Measurements from ENCODE around the gene WDR72. TPM values are rescaled to one million over a fixed set of nuclear protein-coding genes. Genes with fewer than 3 reads are reported as not detected.
"Not testable (repeated sequence)": the region's sequence is repeated elsewhere in the genome, so short reads cannot be mapped to it uniquely, and the experiment has no call there.

The WDR72 gene
- total RNA-seq, 2 experiments from 2014 or later = not detected

- ATAC-seq (no peak), DNase-seq (no peak)
- no peaks in the 10 kb centered on the region for H3K36me3 Mint-ChIP-seq (ENCODE audit: low read depth)
- H3K27me3 Mint-ChIP-seq = no peaks in the 10 kb centered on the region
- CTCF ChIA-PET = no interaction called here
- intact Hi-C loops (cut with DNase I, micrococcal nuclease) = no loop called here
- H3K4me3 Mint-ChIP-seq = no peak overlapping the region
- peaks cover 4% of the 10 kb centered on the region for H3K9me3 Mint-ChIP-seq (ENCODE audit: low read depth)
- POLR2A ChIA-PET = no interaction called here
- H3K4me1 Mint-ChIP-seq = no peaks in the 10 kb centered on the region
- no peak overlapping the region for H3K27ac Mint-ChIP-seq
These were observed 211.2 kb downstream of the WDR72 start for GRCh38 chr15:53548236-53548635.

GRCh38 chr15:53540626-53541300 is 218.7 kb downstream of the WDR72 start:
- DNase-seq; H3K27me3 Mint-ChIP-seq; H3K36me3 Mint-ChIP-seq (ENCODE audit: low read depth); CTCF ChIA-PET; POLR2A ChIA-PET; intact Hi-C loops (cut with DNase I, micrococcal nuclease); ATAC-seq; H3K9me3 Mint-ChIP-seq (ENCODE audit: low read depth); H3K27ac Mint-ChIP-seq; H3K4me3 Mint-ChIP-seq; H3K4me1 Mint-ChIP-seq: not testable (repeated sequence)

GRCh38 chr15:53539878-53540277 is 219.6 kb downstream of the WDR72 start:
- no peak for ATAC-seq
- ChIA-PET CTCF (no interaction called here), POLR2A (no interaction called here)
- intact Hi-C loops (cut with DNase I, micrococcal nuclease) = no loop called here
- DNase-seq = no peak
- no peak overlapping the region for H3K27ac Mint-ChIP-seq
- peaks cover 7% of the 10 kb centered on the region for H3K9me3 Mint-ChIP-seq (ENCODE audit: low read depth)
- no peak overlapping the region for H3K4me3 Mint-ChIP-seq
- H3K4me1 Mint-ChIP-seq = no peaks in the 10 kb centered on the region
- no peaks in the 10 kb centered on the region for H3K27me3 Mint-ChIP-seq
- peaks cover 2% of the 10 kb centered on the region for H3K36me3 Mint-ChIP-seq (ENCODE audit: low read depth)

GRCh38 chr15:53536479-53537120 is 222.9 kb downstream of the WDR72 start:
- no peak for DNase-seq
- no peaks in the 10 kb centered on the region for H3K27me3 Mint-ChIP-seq
- no peak for ATAC-seq
- H3K4me3 Mint-ChIP-seq = no peak overlapping the region
- H3K36me3 Mint-ChIP-seq (ENCODE audit: low read depth) = peaks cover 2% of the 10 kb centered on the region
- no peak overlapping the region for H3K27ac Mint-ChIP-seq
- peaks cover 2% of the 10 kb centered on the region for H3K9me3 Mint-ChIP-seq (ENCODE audit: low read depth)
- CTCF ChIA-PET = interaction anchor here (1.1 kb wide), 1 partner anchor 27 kb away, joined by 3 read pairs; no protein-coding TSS in a partner anchor
- POLR2A ChIA-PET = no interaction called here
- intact Hi-C loops (cut with DNase I, micrococcal nuclease) = no loop called here
- no peaks in the 10 kb centered on the region for H3K4me1 Mint-ChIP-seq

GRCh38 chr15:53535886-53536285 is 223.6 kb downstream of the WDR72 start:
- H3K4me1 Mint-ChIP-seq = no peaks in the 10 kb centered on the region
- peaks cover 2% of the 10 kb centered on the region for H3K36me3 Mint-ChIP-seq (ENCODE audit: low read depth)
- DNase-seq (no peak), ATAC-seq (no peak)
- ChIA-PET CTCF (interaction anchor here (0.8 kb wide), 1 partner anchor 14 kb away, joined by 4 read pairs; no protein-coding TSS in a partner anchor), POLR2A (no interaction called here)
- no peak overlapping the region for H3K4me3 Mint-ChIP-seq
- H3K27me3 Mint-ChIP-seq = no peaks in the 10 kb centered on the region
- intact Hi-C loops (cut with DNase I, micrococcal nuclease) = no loop called here
- peaks cover 2% of the 10 kb centered on the region for H3K9me3 Mint-ChIP-seq (ENCODE audit: low read depth)
- no peak overlapping the region for H3K27ac Mint-ChIP-seq

GRCh38 chr15:53534105-53534839 is 225.2 kb downstream of the WDR72 start:
- POLR2A ChIA-PET = no interaction called here
- Mint-ChIP-seq H3K27ac (no peak overlapping the region), H3K4me1 (no peaks in the 10 kb centered on the region), H3K36me3 (ENCODE audit: low read depth) (no peaks in the 10 kb centered on the region), H3K4me3 (no peak overlapping the region), H3K9me3 (ENCODE audit: low read depth) (no peaks in the 10 kb centered on the region), H3K27me3 (no peaks in the 10 kb centered on the region)
- CTCF ChIA-PET = no interaction called here
- DNase-seq (no peak), ATAC-seq (no peak)
- intact Hi-C loops (cut with DNase I, micrococcal nuclease) = no loop called here

- Mint-ChIP-seq H3K36me3 (ENCODE audit: low read depth) (no peaks in the 10 kb centered on the region), H3K27me3 (no peaks in the 10 kb centered on the region), H3K9me3 (ENCODE audit: low read depth) (no peaks in the 10 kb centered on the region), H3K4me3 (no peak overlapping the region), H3K4me1 (no peaks in the 10 kb centered on the region), H3K27ac (no peak overlapping the region)
- DNase-seq (no peak), ATAC-seq (no peak)
- ChIA-PET POLR2A (no interaction called here), CTCF (no interaction called here)
- intact Hi-C loops (cut with DNase I, micrococcal nuclease) = no loop called here
These were observed 228.7 kb downstream of the WDR72 start for GRCh38 chr15:53530761-53531160.

- no peaks in the 10 kb centered on the region for H3K36me3 Mint-ChIP-seq (ENCODE audit: low read depth)
- H3K27me3 Mint-ChIP-seq = no peaks in the 10 kb centered on the region
- intact Hi-C loops (cut with DNase I, micrococcal nuclease) = no loop called here
- POLR2A ChIA-PET = no interaction called here
- no peaks in the 10 kb centered on the region for H3K9me3 Mint-ChIP-seq (ENCODE audit: low read depth)
- no peak overlapping the region for H3K4me3 Mint-ChIP-seq
- no peak for DNase-seq
- ATAC-seq = no peak
- H3K4me1 Mint-ChIP-seq = no peaks in the 10 kb centered on the region
- CTCF ChIA-PET = interaction anchor here (1.1 kb wide), 1 partner anchor 13 kb away, joined by 3 read pairs; no protein-coding TSS in a partner anchor
- no peak overlapping the region for H3K27ac Mint-ChIP-seq
These were observed 231.5 kb downstream of the WDR72 start for GRCh38 chr15:53527996-53528395.

GRCh38 chr15:53525894-53526293 is 233.6 kb downstream of the WDR72 start:
- DNase-seq (no peak), ATAC-seq (no peak)
- intact Hi-C loops (cut with DNase I, micrococcal nuclease) = no loop called here
- Mint-ChIP-seq H3K27ac (no peak overlapping the region), H3K27me3 (no peaks in the 10 kb centered on the region), H3K4me3 (no peak overlapping the region), H3K9me3 (ENCODE audit: low read depth) (no peaks in the 10 kb centered on the region), H3K36me3 (ENCODE audit: low read depth) (no peaks in the 10 kb centered on the region), H3K4me1 (no peaks in the 10 kb centered on the region)
- ChIA-PET POLR2A (no interaction called here), CTCF (no interaction called here)

- Mint-ChIP-seq H3K4me3 (no peak overlapping the region), H3K4me1 (no peaks in the 10 kb centered on the region), H3K27me3 (no peaks in the 10 kb centered on the region), H3K27ac (no peak overlapping the region), H3K36me3 (ENCODE audit: low read depth) (no peaks in the 10 kb centered on the region), H3K9me3 (ENCODE audit: low read depth) (no peaks in the 10 kb centered on the region)
- POLR2A ChIA-PET = no interaction called here
- CTCF ChIA-PET = no interaction called here
- ATAC-seq (no peak), DNase-seq (no peak)
- intact Hi-C loops (cut with DNase I, micrococcal nuclease) = no loop called here
These were observed 236.5 kb downstream of the WDR72 start for GRCh38 chr15:53522991-53523390.

GRCh38 chr15:53520996-53521395 is 238.5 kb downstream of the WDR72 start:
- no peak for DNase-seq
- ATAC-seq = no peak
- intact Hi-C loops (cut with DNase I, micrococcal nuclease) = no loop called here
- Mint-ChIP-seq H3K4me3 (no peak overlapping the region), H3K9me3 (ENCODE audit: low read depth) (no peaks in the 10 kb centered on the region), H3K27ac (no peak overlapping the region), H3K4me1 (no peaks in the 10 kb centered on the region), H3K27me3 (peaks cover 2% of the 10 kb centered on the region), H3K36me3 (ENCODE audit: low read depth) (no peaks in the 10 kb centered on the region)
- POLR2A ChIA-PET = no interaction called here
- CTCF ChIA-PET = no interaction called here

GRCh38 chr15:53513431-53513830 is 246.0 kb downstream of the WDR72 start:
- no peaks in the 10 kb centered on the region for H3K4me1 Mint-ChIP-seq
- ATAC-seq = no peak
- H3K27ac Mint-ChIP-seq = no peak overlapping the region
- ChIA-PET CTCF (no interaction called here), POLR2A (no interaction called here)
- H3K27me3 Mint-ChIP-seq = peaks cover 3% of the 10 kb centered on the region
- no peak for DNase-seq
- intact Hi-C loops (cut with DNase I, micrococcal nuclease) = no loop called here
- no peak overlapping the region for H3K4me3 Mint-ChIP-seq
- H3K9me3 Mint-ChIP-seq (ENCODE audit: low read depth) = no peaks in the 10 kb centered on the region
- H3K36me3 Mint-ChIP-seq (ENCODE audit: low read depth) = no peaks in the 10 kb centered on the region

Data from activated CD4-positive, alpha-beta T cell treated with anti-CD3 and anti-CD28 coated beads for 36 hours (primary cell).